GM21529 (cell line): ENCODE results near the gene TMEM132D.

Experiments used
- ATAC-seq: cut with Tn5 transposase; IDR thresholded peaks from one replicate; pipeline ENCODE4 v1.9.1; 2021; ENCODE audit not compliant: unreplicated experiment

Gene TMEM132D

GRCh38 chr12:129672110-129672509 is 231.7 kb downstream of the TMEM132D start:
- ATAC-seq, result no peak

- no peak for ATAC-seq
These were observed 233.4 kb downstream of the TMEM132D start for GRCh38 chr12:129670256-129670920.

GRCh38 chr12:129665414-129665813 is 238.4 kb downstream of the TMEM132D start:
- no peak for ATAC-seq

GRCh38 chr12:129662234-129662633 is 241.6 kb downstream of the TMEM132D start:
- no peak for ATAC-seq

- ATAC-seq, result no peak
These were observed 242.9 kb downstream of the TMEM132D start for GRCh38 chr12:129660946-129661345.

GRCh38 chr12:129659961-129660622 is 243.7 kb downstream of the TMEM132D start:
- ATAC-seq, result no peak

- no peak for ATAC-seq
These were observed 246.6 kb downstream of the TMEM132D start for GRCh38 chr12:129657179-129657578.

- no peak for ATAC-seq
These were observed 251.9 kb downstream of the TMEM132D start for GRCh38 chr12:129651951-129652350.

- no peak for ATAC-seq
These were observed 261.9 kb downstream of the TMEM132D start for GRCh38 chr12:129641926-129642325.

- no peak for ATAC-seq
These were observed 268.7 kb downstream of the TMEM132D start for GRCh38 chr12:129635021-129635685.

- ATAC-seq, result no peak
These were observed 272.5 kb downstream of the TMEM132D start for GRCh38 chr12:129631316-129631715.

- ATAC-seq, result no peak
These were observed 273.9 kb downstream of the TMEM132D start for GRCh38 chr12:129629901-129630300.

GRCh38 chr12:129622566-129622965 is 281.3 kb downstream of the TMEM132D start:
- ATAC-seq, result no peak

GRCh38 chr12:129619271-129619670 is 284.6 kb downstream of the TMEM132D start:
- ATAC-seq, result no peak

- ATAC-seq, result no peak
These were observed 286.0 kb downstream of the TMEM132D start for GRCh38 chr12:129617849-129618248.

GRCh38 chr12:129615001-129615400 is 288.8 kb downstream of the TMEM132D start:
- no peak for ATAC-seq

- ATAC-seq, result no peak
These were observed 289.5 kb downstream of the TMEM132D start for GRCh38 chr12:129614221-129614885.

GRCh38 chr12:129613314-129613713 is 290.5 kb downstream of the TMEM132D start:
- ATAC-seq, result no peak

- ATAC-seq, result no peak
These were observed 293.2 kb downstream of the TMEM132D start for GRCh38 chr12:129610601-129611120.

- no peak for ATAC-seq
These were observed 296.1 kb downstream of the TMEM132D start for GRCh38 chr12:129607756-129608155.

- ATAC-seq, result no peak
These were observed 296.5 kb downstream of the TMEM132D start for GRCh38 chr12:129607301-129607700.
